ENCODE data around the gene HLA-C.

- TF ChIP-seq CTCF (IDR thresholded peaks at IDR 0.05; ENCODE audit: insufficient read depth, low read depth, low read length) = no peak
- TF ChIP-seq EZH2 (IDR thresholded peaks at IDR 0.05; ENCODE audit: insufficient read depth, low read length) = no peak
Measured at GRCh38 chr6:31308845-31309175, 36.9 kb upstream of the HLA-C start.
